Smooth muscle cell (in vitro differentiated cells): ENCODE measurements around the gene NF1. TPM values are rescaled to one million over a fixed set of nuclear protein-coding genes. Genes with fewer than 3 reads are reported as not detected.

Source experiments
- DNase-seq: peaks from one replicate; lab custom pipeline; 2025; ENCODE audit not compliant: unreplicated experiment; lab: John Stamatoyannopoulos, UW
- H2AFZ ChIP-seq: fragments of 200-600 bp; sonication (generic); 2 replicates; pipeline ENCODE4 v1.6.0; 2016; ENCODE audit warnings: antibody characterized with exemption, low read depth, mild to moderate bottlenecking
- H3F3A ChIP-seq: fragments of 200-600 bp; sonication (generic); 2 replicates; pipeline ENCODE4 v1.6.0; 2017; ENCODE audit warnings: antibody characterized with exemption, low read depth
- H3K27ac ChIP-seq: fragments of 200-600 bp; sonication (generic); 2 replicates; pipeline ENCODE4 v1.5.1; 2016; ENCODE audit warnings: low read depth, mild to moderate bottlenecking
- H3K27me3 ChIP-seq: fragments of 200-600 bp; sonication (generic); 2 replicates; pipeline ENCODE4 v1.6.1; 2016; ENCODE audit warnings: low read depth, mild to moderate bottlenecking
- H3K36me3 ChIP-seq: fragments of 200-600 bp; sonication (generic); 2 replicates; pipeline ENCODE4 v1.5.1; 2016; ENCODE audit warnings: low read depth
- H3K4me1 ChIP-seq: fragments of 200-600 bp; sonication (generic); 2 replicates; pipeline ENCODE4 v1.5.1; 2016; ENCODE audit warnings: low read depth
- H3K4me2 ChIP-seq: fragments of 200-600 bp; sonication (generic); 2 replicates; pipeline ENCODE4 v1.6.0; 2016; ENCODE audit warnings: mild to moderate bottlenecking
- H3K4me3 ChIP-seq: fragments of 200-600 bp; sonication (generic); 2 replicates; pipeline ENCODE4 v1.5.1; 2016; ENCODE audit warnings: mild to moderate bottlenecking
- H3K79me2 ChIP-seq: fragments of 200-600 bp; sonication (generic); 2 replicates; pipeline ENCODE4 v1.6.0; 2016; ENCODE audit warnings: low read depth, mild to moderate bottlenecking
- H3K9ac ChIP-seq: fragments of 200-600 bp; sonication (generic); 2 replicates; pipeline ENCODE4 v1.6.0; 2016; ENCODE audit warnings: low read depth
- H3K9me3 ChIP-seq: fragments of 200-600 bp; sonication (generic); replicated peaks from 2 replicates; pipeline ENCODE4 v1.5.1; 2016; ENCODE audit warnings: low read depth
- H4K20me1 ChIP-seq: fragments of 200-600 bp; sonication (generic); 2 replicates; pipeline ENCODE4 v1.6.0; 2016; ENCODE audit warnings: low read depth
- WGBS: methylation state at CpG from one replicate; pipeline ENCODE4 v1.1.7; 2016; ENCODE audit warnings: low lambda C conversion rate; 5-methylcytosine and 5-hydroxymethylcytosine counted together
- polyA plus RNA-seq: library from polyadenylated mRNA; unstranded; fragments of >200 nt; fragmentation: Nextera tagmentation; extraction: Ambion mirVana; gene quantifications from 2 replicates; pipeline ENCODE4 v1.2.1, GENCODE V29; 2016
- total RNA-seq: library from RNA; depleted of rRNA; stranded (reverse); fragments of >200 nt; gene quantifications from 2 replicates; pipeline ENCODE4 v1.2.3, GENCODE V29; 2014
- TF ChIP-seq, protein P1 (sequence below): fragments of 200-600 bp; sonication (generic); IDR thresholded peaks from 2 replicates; pipeline ENCODE4 v1.5.1; 2017; ENCODE audit warnings: borderline replicate concordance, mild to moderate bottlenecking, antibody characterized with exemption; ENCODE audit not compliant: insufficient read depth, poor library complexity, severe bottlenecking

NF1 gene
- total and polyA plus RNA-seq, 2 experiments from 2014 or later, result 7.6 to 74.3 TPM

DNA sequence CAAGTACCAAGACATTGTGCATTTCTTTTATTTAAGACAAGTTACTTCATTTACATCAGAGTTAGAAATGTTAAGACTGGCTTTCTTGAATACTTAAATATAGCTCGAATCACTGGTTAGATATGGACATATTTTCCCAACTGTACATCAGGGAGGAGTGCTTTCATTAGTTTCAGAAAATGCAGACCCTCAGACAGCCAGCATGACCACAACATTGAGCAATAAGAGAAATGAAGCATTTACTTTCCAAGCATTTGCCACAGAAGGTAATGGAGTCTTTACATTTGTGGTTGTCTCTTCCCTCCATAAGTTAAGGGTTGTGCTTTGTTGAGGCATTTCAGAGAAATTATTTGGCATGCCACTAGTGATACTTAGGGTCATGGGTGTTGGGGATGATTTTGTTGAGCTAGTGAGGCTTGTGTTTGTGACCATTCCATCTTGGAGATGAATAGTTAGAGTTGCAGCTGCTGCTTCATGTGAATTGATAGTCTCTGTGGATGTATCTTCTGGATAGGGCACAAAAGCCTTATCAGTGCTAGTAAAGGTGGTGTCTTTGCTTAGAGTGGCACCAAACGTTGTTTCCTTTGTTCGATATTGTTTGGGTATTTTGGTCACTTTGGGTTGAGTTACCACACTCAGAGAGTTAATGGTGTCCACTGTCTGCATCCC is 200.2 kb downstream of the NF1 start:
- no peak overlapping the region for H3K4me2 ChIP-seq
- H3K9ac ChIP-seq, result no peak overlapping the region
- H3K27ac ChIP-seq, result no peak overlapping the region
- no peaks in the 10 kb centered on the region for H3K9me3 ChIP-seq
- 91% methylated on average over 3 of the region's 3 CpGs for WGBS
- H3K4me1 ChIP-seq, result peaks cover 14% of the 10 kb centered on the region
- H3K36me3 ChIP-seq, result no peaks in the 10 kb centered on the region
- no peaks in the 10 kb centered on the region for H3F3A ChIP-seq
- TF ChIP-seq, protein P1, sequence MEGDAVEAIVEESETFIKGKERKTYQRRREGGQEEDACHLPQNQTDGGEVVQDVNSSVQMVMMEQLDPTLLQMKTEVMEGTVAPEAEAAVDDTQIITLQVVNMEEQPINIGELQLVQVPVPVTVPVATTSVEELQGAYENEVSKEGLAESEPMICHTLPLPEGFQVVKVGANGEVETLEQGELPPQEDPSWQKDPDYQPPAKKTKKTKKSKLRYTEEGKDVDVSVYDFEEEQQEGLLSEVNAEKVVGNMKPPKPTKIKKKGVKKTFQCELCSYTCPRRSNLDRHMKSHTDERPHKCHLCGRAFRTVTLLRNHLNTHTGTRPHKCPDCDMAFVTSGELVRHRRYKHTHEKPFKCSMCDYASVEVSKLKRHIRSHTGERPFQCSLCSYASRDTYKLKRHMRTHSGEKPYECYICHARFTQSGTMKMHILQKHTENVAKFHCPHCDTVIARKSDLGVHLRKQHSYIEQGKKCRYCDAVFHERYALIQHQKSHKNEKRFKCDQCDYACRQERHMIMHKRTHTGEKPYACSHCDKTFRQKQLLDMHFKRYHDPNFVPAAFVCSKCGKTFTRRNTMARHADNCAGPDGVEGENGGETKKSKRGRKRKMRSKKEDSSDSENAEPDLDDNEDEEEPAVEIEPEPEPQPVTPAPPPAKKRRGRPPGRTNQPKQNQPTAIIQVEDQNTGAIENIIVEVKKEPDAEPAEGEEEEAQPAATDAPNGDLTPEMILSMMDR, result no peak
- no peak for DNase-seq
- H3K4me3 ChIP-seq, result no peak overlapping the region
- H2AFZ ChIP-seq, result no peak overlapping the region
- H3K79me2 ChIP-seq, result no peaks in the 10 kb centered on the region
- no peaks in the 10 kb centered on the region for H3K27me3 ChIP-seq
- peaks cover 26% of the 10 kb centered on the region for H4K20me1 ChIP-seq

- H3K79me2 ChIP-seq, result no peaks in the 10 kb centered on the region
- no peak overlapping the region for H3K27ac ChIP-seq
- DNase-seq, result no peak
- H3F3A ChIP-seq, result no peaks in the 10 kb centered on the region
- H3K36me3 ChIP-seq, result no peaks in the 10 kb centered on the region
- peaks cover 26% of the 10 kb centered on the region for H4K20me1 ChIP-seq
- H3K9ac ChIP-seq, result no peak overlapping the region
- H2AFZ ChIP-seq, result no peak overlapping the region
- no peak overlapping the region for H3K4me2 ChIP-seq
- no peak overlapping the region for H3K4me3 ChIP-seq
- WGBS, result 100% methylated on average over 1 of the region's 1 CpG
- no peaks in the 10 kb centered on the region for H3K27me3 ChIP-seq
- H3K4me1 ChIP-seq, result peaks cover 14% of the 10 kb centered on the region
- H3K9me3 ChIP-seq, result no peaks in the 10 kb centered on the region
- TF ChIP-seq, protein P1, result no peak
Observed at GRCh38 chr17:31295489-31295871, 200.7 kb downstream of the NF1 start.

GRCh38 chr17:31296142-31296541 is 201.4 kb downstream of the NF1 start:
- H3K36me3 ChIP-seq, result no peaks in the 10 kb centered on the region
- peaks cover 14% of the 10 kb centered on the region for H3K4me1 ChIP-seq
- no peaks in the 10 kb centered on the region for H3F3A ChIP-seq
- peaks cover 26% of the 10 kb centered on the region for H4K20me1 ChIP-seq
- H3K9ac ChIP-seq, result no peak overlapping the region
- H3K4me2 ChIP-seq, result no peak overlapping the region
- no peak overlapping the region for H3K27ac ChIP-seq
- no peak for DNase-seq
- no peaks in the 10 kb centered on the region for H3K9me3 ChIP-seq
- H3K4me3 ChIP-seq, result no peak overlapping the region
- H3K79me2 ChIP-seq, result no peaks in the 10 kb centered on the region
- no peak overlapping the region for H2AFZ ChIP-seq
- 96% methylated on average over 2 of the region's 2 CpGs for WGBS
- TF ChIP-seq, protein P1, result no peak
- H3K27me3 ChIP-seq, result no peaks in the 10 kb centered on the region

DNA sequence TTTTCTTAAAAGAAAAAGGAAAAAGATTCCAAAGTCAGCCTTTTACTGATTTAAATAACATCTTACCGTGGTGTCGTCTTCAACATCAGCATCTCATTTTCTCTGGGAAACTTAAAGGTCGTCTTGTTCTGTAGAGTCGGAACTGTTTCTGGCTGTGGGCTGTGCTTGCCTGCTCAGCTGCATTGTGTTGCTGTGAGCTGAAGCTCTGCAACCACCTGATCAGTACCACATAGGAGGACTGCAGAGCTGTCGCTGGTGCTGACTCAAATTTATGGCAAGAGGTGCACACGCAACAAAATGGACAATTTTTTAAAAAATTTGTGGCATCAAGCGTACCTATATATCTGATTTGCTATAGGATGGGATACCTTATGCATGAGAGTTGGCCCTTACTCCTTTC is 202.3 kb downstream of the NF1 start, which contains the start of gene OMG:
Gene OMG, minus strand, starts transcription at position 150 of the 400 bp plus-strand sequence. CDS start 908 bp downstream, outside the sequence.
- Histone ChIP-seq H3K36me3 (no peaks in the 10 kb centered on the region), H3K4me2 (no peak within 1 kb of the TSS), H3F3A (no peaks in the 10 kb centered on the region), H3K79me2 (no peaks in the 10 kb centered on the region), H3K4me3 (no peak within 1 kb of the TSS), H3K27me3 (no peaks in the 10 kb centered on the region), H3K4me1 (peaks cover 14% of the 10 kb centered on the region), H2AFZ (no peak within 1 kb of the TSS), H4K20me1 (peaks cover 26% of the 10 kb centered on the region), H3K9ac (no peak within 1 kb of the TSS), H3K9me3 (no peaks in the 10 kb centered on the region), H3K27ac (no peak within 1 kb of the TSS)
- TF ChIP-seq, protein P1, result no peak
- DNase-seq, result no peak
- WGBS, result 92% methylated on average over 7 of the region's 7 CpGs
